NOMO-1 (cell line): ENCODE measurements around the gene PLAGL1.

Experiments used
- DNase-seq, 2 experiments: peaks; one replicate each; lab custom pipeline; 2025; ENCODE audit not compliant: unreplicated experiment in 2 of 2; lab: John Stamatoyannopoulos, UW

The PLAGL1 gene

GRCh38 chr6:143967706-143968376, 40.2 kb downstream of the PLAGL1 start:
- no peak for DNase-seq

GRCh38 chr6:143966312-143966711, 41.7 kb downstream of the PLAGL1 start:
- DNase-seq, result no peak

- DNase-seq, result no peak
Observed at GRCh38 chr6:143965503-143966171, 42.4 kb downstream of the PLAGL1 start.

GRCh38 chr6:143964674-143965081, 43.4 kb downstream of the PLAGL1 start:
- no peak for DNase-seq

GRCh38 chr6:143963158-143963919, 44.7 kb downstream of the PLAGL1 start:
- no peak for DNase-seq

GRCh38 chr6:143961886-143962878, 45.9 kb downstream of the PLAGL1 start:
- DNase-seq, result no peak

GRCh38 chr6:143961066-143961465, 47.0 kb downstream of the PLAGL1 start:
- DNase-seq, result no peak

GRCh38 chr6:143959927-143960326, 48.1 kb downstream of the PLAGL1 start:
- DNase-seq, result no peak

GRCh38 chr6:143958839-143959399, 49.1 kb downstream of the PLAGL1 start:
- no peak for DNase-seq

- no peak for DNase-seq
Observed at GRCh38 chr6:143957679-143958274, 50.3 kb downstream of the PLAGL1 start.

- DNase-seq, result no peak
Observed at GRCh38 chr6:143955971-143956370, 52.1 kb downstream of the PLAGL1 start.

- DNase-seq, result no peak
Observed at GRCh38 chr6:143953922-143954321, 54.1 kb downstream of the PLAGL1 start.

GRCh38 chr6:143952947-143953701, 54.9 kb downstream of the PLAGL1 start:
- DNase-seq, result no peak

GRCh38 chr6:143952060-143952778, 55.8 kb downstream of the PLAGL1 start:
- DNase-seq, result no peak

- no peak for DNase-seq
Observed at GRCh38 chr6:143950875-143951274, 57.2 kb downstream of the PLAGL1 start.

- no peak for DNase-seq
Observed at GRCh38 chr6:143949962-143950361, 58.1 kb downstream of the PLAGL1 start.

GRCh38 chr6:143949535-143949934, 58.5 kb downstream of the PLAGL1 start:
- DNase-seq, result no peak

GRCh38 chr6:143948208-143948607, 59.9 kb downstream of the PLAGL1 start:
- DNase-seq, result no peak
